ENCODE results near the gene PHYHD1. TPM values are rescaled to one million over a fixed set of nuclear protein-coding genes. Genes with fewer than 3 reads are reported as not detected.

Gene PHYHD1
- polyA plus RNA-seq, 2 donors = 19.8 to 39.5 TPM

GRCh38 chr9:128899566-128900322 is 21.0 kb upstream of the PHYHD1 start:
- H3K4me1 ChIP-seq (ENCODE audit: control insufficient read depth in 2 of 2, insufficient read depth in 2 of 2, low read length in 1 of 2) = peaks cover 14 to 31% of the 10 kb centered on the region in 2 donors
- 42 to 49% methylated on average over 8 of the region's 8 CpGs for WGBS, 2 donors
- H3K27me3 ChIP-seq (ENCODE audit: control insufficient read depth in 1 of 2, insufficient read depth in 2 of 2, low read length in 2 of 2) = no peaks in the 10 kb centered on the region
- no peak overlapping the region for H3K4me3 ChIP-seq (ENCODE audit: low read depth in 1 of 2, low read length in 2 of 2)
- H3K36me3 ChIP-seq (ENCODE audit: control insufficient read depth in 2 of 2, insufficient read depth in 2 of 2, low read length in 1 of 2) = peaks cover 4 to 7% of the 10 kb centered on the region in 2 donors
- no peaks in the 10 kb centered on the region for H3K9me3 ChIP-seq (ENCODE audit: control insufficient read depth in 2 of 2, insufficient read depth in 1 of 2, low read depth in 1 of 2, low read length in 1 of 2)
- H3K27ac ChIP-seq (ENCODE audit: low read depth in 2 of 2, low read length in 1 of 2) = peak overlapping the region; percentile 98 to 99

- WGBS, 2 donors = 74 to 81% methylated on average over 7 of the region's 7 CpGs
- H3K9me3 ChIP-seq (ENCODE audit: control insufficient read depth in 2 of 2, insufficient read depth in 1 of 2, low read depth in 1 of 2, low read length in 1 of 2) = no peaks in the 10 kb centered on the region
- no peaks in the 10 kb centered on the region for H3K27me3 ChIP-seq (ENCODE audit: control insufficient read depth in 1 of 2, insufficient read depth in 2 of 2, low read length in 2 of 2)
- H3K27ac ChIP-seq (ENCODE audit: low read depth in 2 of 2, low read length in 1 of 2) = peak overlapping the region; percentile 98 to 99
- H3K4me3 ChIP-seq (ENCODE audit: low read depth in 1 of 2, low read length in 2 of 2) = no peak overlapping the region
- peaks cover 14 to 28% of the 10 kb centered on the region in 2 donors for H3K4me1 ChIP-seq (ENCODE audit: control insufficient read depth in 2 of 2, insufficient read depth in 2 of 2, low read length in 1 of 2)
- H3K36me3 ChIP-seq (ENCODE audit: control insufficient read depth in 2 of 2, insufficient read depth in 2 of 2, low read length in 1 of 2) = peaks cover 4 to 6% of the 10 kb centered on the region in 2 donors
Measured at GRCh38 chr9:128901379-128901778, 19.4 kb upstream of the PHYHD1 start.

GRCh38 chr9:128901822-128902221 is 19.0 kb upstream of the PHYHD1 start:
- 64 to 72% methylated on average over 5 of the region's 5 CpGs for WGBS, 2 donors
- no peaks in the 10 kb centered on the region for H3K9me3 ChIP-seq (ENCODE audit: control insufficient read depth in 2 of 2, insufficient read depth in 1 of 2, low read depth in 1 of 2, low read length in 1 of 2)
- H3K4me1 ChIP-seq (ENCODE audit: control insufficient read depth in 2 of 2, insufficient read depth in 2 of 2, low read length in 1 of 2) = peaks cover 14 to 28% of the 10 kb centered on the region in 2 donors
- H3K36me3 ChIP-seq (ENCODE audit: control insufficient read depth in 2 of 2, insufficient read depth in 2 of 2, low read length in 1 of 2) = peaks cover 4 to 6% of the 10 kb centered on the region in 2 donors
- H3K27me3 ChIP-seq (ENCODE audit: control insufficient read depth in 1 of 2, insufficient read depth in 2 of 2, low read length in 2 of 2) = no peaks in the 10 kb centered on the region
- no peak overlapping the region for H3K4me3 ChIP-seq (ENCODE audit: low read depth in 1 of 2, low read length in 2 of 2)
- H3K27ac ChIP-seq (ENCODE audit: low read depth in 2 of 2, low read length in 1 of 2) = peak overlapping the region; percentile 98 to 99

- Histone ChIP-seq H3K36me3 (ENCODE audit: control insufficient read depth in 2 of 2, insufficient read depth in 2 of 2, low read length in 1 of 2) (peaks cover 8 to 12% of the 10 kb centered on the region in 2 donors), H3K27ac (ENCODE audit: low read depth in 2 of 2, low read length in 1 of 2) (peak overlapping the region; percentile 98 to 99), H3K4me3 (ENCODE audit: low read depth in 1 of 2, low read length in 2 of 2) (no peak overlapping the region), H3K27me3 (ENCODE audit: control insufficient read depth in 1 of 2, insufficient read depth in 2 of 2, low read length in 2 of 2) (no peaks in the 10 kb centered on the region), H3K4me1 (ENCODE audit: control insufficient read depth in 2 of 2, insufficient read depth in 2 of 2, low read length in 1 of 2) (peaks cover 14 to 28% of the 10 kb centered on the region in 2 donors), H3K9me3 (ENCODE audit: control insufficient read depth in 2 of 2, insufficient read depth in 1 of 2, low read depth in 1 of 2, low read length in 1 of 2) (no peaks in the 10 kb centered on the region)
- WGBS, 2 donors = 29 to 41% methylated on average over 23 of the region's 23 CpGs
Measured at GRCh38 chr9:128902351-128903078, 18.3 kb upstream of the PHYHD1 start.

- Histone ChIP-seq H3K27me3 (ENCODE audit: control insufficient read depth in 1 of 2, insufficient read depth in 2 of 2, low read length in 2 of 2) (no peaks in the 10 kb centered on the region), H3K27ac (ENCODE audit: low read depth in 2 of 2, low read length in 1 of 2) (peak overlapping the region; percentile 98 to 99), H3K36me3 (ENCODE audit: control insufficient read depth in 2 of 2, insufficient read depth in 2 of 2, low read length in 1 of 2) (peaks cover 13 to 18% of the 10 kb centered on the region in 2 donors), H3K4me1 (ENCODE audit: control insufficient read depth in 2 of 2, insufficient read depth in 2 of 2, low read length in 1 of 2) (peaks cover 14 to 28% of the 10 kb centered on the region in 2 donors), H3K4me3 (ENCODE audit: low read depth in 1 of 2, low read length in 2 of 2) (no peak overlapping the region), H3K9me3 (ENCODE audit: control insufficient read depth in 2 of 2, insufficient read depth in 1 of 2, low read depth in 1 of 2, low read length in 1 of 2) (no peaks in the 10 kb centered on the region)
- whole genome bisulfite sequencing, 2 donors = 74 to 78% methylated on average over 2 of the region's 2 CpGs
Measured at GRCh38 chr9:128903079-128903461, 17.7 kb upstream of the PHYHD1 start.

- H3K4me1 ChIP-seq (ENCODE audit: control insufficient read depth in 2 of 2, insufficient read depth in 2 of 2, low read length in 1 of 2) = peaks cover 6 to 19% of the 10 kb centered on the region in 2 donors
- 72 to 81% methylated on average over 10 of the region's 10 CpGs for WGBS, 2 donors
Measured at GRCh38 chr9:128903871-128904620, 16.7 kb upstream of the PHYHD1 start.

GRCh38 chr9:128905964-128906363 is 14.8 kb upstream of the PHYHD1 start:
- H3K36me3 ChIP-seq (ENCODE audit: control insufficient read depth in 2 of 2, insufficient read depth in 2 of 2, low read length in 1 of 2) = peaks cover 21 to 46% of the 10 kb centered on the region in 2 donors
- 90 to 92% methylated on average over 7 of the region's 7 CpGs for WGBS, 2 donors
- no peak overlapping the region for H3K27ac ChIP-seq (ENCODE audit: low read depth in 2 of 2, low read length in 1 of 2)
- no peaks in the 10 kb centered on the region for H3K27me3 ChIP-seq (ENCODE audit: control insufficient read depth in 1 of 2, insufficient read depth in 2 of 2, low read length in 2 of 2)
- H3K9me3 ChIP-seq (ENCODE audit: control insufficient read depth in 2 of 2, insufficient read depth in 1 of 2, low read depth in 1 of 2, low read length in 1 of 2) = no peaks in the 10 kb centered on the region
- no peak overlapping the region for H3K4me3 ChIP-seq (ENCODE audit: low read depth in 1 of 2, low read length in 2 of 2)
- peaks cover 4 to 23% of the 10 kb centered on the region in 2 donors for H3K4me1 ChIP-seq (ENCODE audit: control insufficient read depth in 2 of 2, insufficient read depth in 2 of 2, low read length in 1 of 2)

More at GRCh38 chr9:128903871-128904620, 16.7 kb upstream of the PHYHD1 start:
- H3K27me3 ChIP-seq (ENCODE audit: control insufficient read depth in 1 of 2, insufficient read depth in 2 of 2, low read length in 2 of 2) = no peaks in the 10 kb centered on the region
- peaks cover 16 to 27% of the 10 kb centered on the region in 2 donors for H3K36me3 ChIP-seq (ENCODE audit: control insufficient read depth in 2 of 2, insufficient read depth in 2 of 2, low read length in 1 of 2)
- no peaks in the 10 kb centered on the region for H3K9me3 ChIP-seq (ENCODE audit: control insufficient read depth in 2 of 2, insufficient read depth in 1 of 2, low read depth in 1 of 2, low read length in 1 of 2)
- H3K27ac ChIP-seq (ENCODE audit: low read depth in 2 of 2, low read length in 1 of 2) = peak overlapping the region; percentile 68 to 98
- no peak overlapping the region for H3K4me3 ChIP-seq (ENCODE audit: low read depth in 1 of 2, low read length in 2 of 2)

GRCh38 chr9:128906741-128907140 is 14.0 kb upstream of the PHYHD1 start:
- H3K36me3 ChIP-seq (ENCODE audit: control insufficient read depth in 2 of 2, insufficient read depth in 2 of 2, low read length in 1 of 2) = peaks cover 21 to 46% of the 10 kb centered on the region in 2 donors
- WGBS, 2 donors = 47 to 49% methylated on average over 2 of the region's 2 CpGs

GRCh38 chr9:128908372-128908771 is 12.4 kb upstream of the PHYHD1 start:
- no peaks in the 10 kb centered on the region for H3K9me3 ChIP-seq (ENCODE audit: control insufficient read depth in 2 of 2, insufficient read depth in 1 of 2, low read depth in 1 of 2, low read length in 1 of 2)
- H3K4me3 ChIP-seq (ENCODE audit: low read depth in 1 of 2, low read length in 2 of 2) = no peak overlapping the region
- WGBS, 2 donors = 98% methylated on average over 24 of the region's 24 CpGs
- H3K36me3 ChIP-seq (ENCODE audit: control insufficient read depth in 2 of 2, insufficient read depth in 2 of 2, low read length in 1 of 2) = peaks cover 21 to 43% of the 10 kb centered on the region in 2 donors
- H3K4me1 ChIP-seq (ENCODE audit: control insufficient read depth in 2 of 2, insufficient read depth in 2 of 2, low read length in 1 of 2) = peaks cover 9 to 30% of the 10 kb centered on the region in 2 donors
- no peak overlapping the region for H3K27ac ChIP-seq (ENCODE audit: low read depth in 2 of 2, low read length in 1 of 2)
- H3K27me3 ChIP-seq (ENCODE audit: control insufficient read depth in 1 of 2, insufficient read depth in 2 of 2, low read length in 2 of 2) = no peaks in the 10 kb centered on the region

More at GRCh38 chr9:128906741-128907140, 14.0 kb upstream of the PHYHD1 start:
- Histone ChIP-seq H3K4me1 (ENCODE audit: control insufficient read depth in 2 of 2, insufficient read depth in 2 of 2, low read length in 1 of 2) (peaks cover 2 to 30% of the 10 kb centered on the region in 2 donors), H3K27ac (ENCODE audit: low read depth in 2 of 2, low read length in 1 of 2) (peak overlapping the region in 1 of 2 donors; percentile 6), H3K4me3 (ENCODE audit: low read depth in 1 of 2, low read length in 2 of 2) (no peak overlapping the region), H3K27me3 (ENCODE audit: control insufficient read depth in 1 of 2, insufficient read depth in 2 of 2, low read length in 2 of 2) (no peaks in the 10 kb centered on the region), H3K9me3 (ENCODE audit: control insufficient read depth in 2 of 2, insufficient read depth in 1 of 2, low read depth in 1 of 2, low read length in 1 of 2) (no peaks in the 10 kb centered on the region)

Data from esophagus (tissue), 2 donors.